GM12875 (cell line): ENCODE data around the gene UNCX.

Source experiments
- H3K4me3 ChIP-seq: one replicate; pipeline ENCODE4 v1.5.1; 2011; ENCODE audit warnings: low read depth, low read length, control low read depth
- TF ChIP-seq, protein P1 (sequence below): IDR thresholded peaks from 2 replicates; pipeline ENCODE4 v1.5.1; 2011; ENCODE audit warnings: low read depth, mild to moderate bottlenecking, control low read depth, inconsistent platforms, low read length, moderate library complexity, borderline replicate concordance; ENCODE audit not compliant: insufficient read depth

Gene UNCX

DNA sequence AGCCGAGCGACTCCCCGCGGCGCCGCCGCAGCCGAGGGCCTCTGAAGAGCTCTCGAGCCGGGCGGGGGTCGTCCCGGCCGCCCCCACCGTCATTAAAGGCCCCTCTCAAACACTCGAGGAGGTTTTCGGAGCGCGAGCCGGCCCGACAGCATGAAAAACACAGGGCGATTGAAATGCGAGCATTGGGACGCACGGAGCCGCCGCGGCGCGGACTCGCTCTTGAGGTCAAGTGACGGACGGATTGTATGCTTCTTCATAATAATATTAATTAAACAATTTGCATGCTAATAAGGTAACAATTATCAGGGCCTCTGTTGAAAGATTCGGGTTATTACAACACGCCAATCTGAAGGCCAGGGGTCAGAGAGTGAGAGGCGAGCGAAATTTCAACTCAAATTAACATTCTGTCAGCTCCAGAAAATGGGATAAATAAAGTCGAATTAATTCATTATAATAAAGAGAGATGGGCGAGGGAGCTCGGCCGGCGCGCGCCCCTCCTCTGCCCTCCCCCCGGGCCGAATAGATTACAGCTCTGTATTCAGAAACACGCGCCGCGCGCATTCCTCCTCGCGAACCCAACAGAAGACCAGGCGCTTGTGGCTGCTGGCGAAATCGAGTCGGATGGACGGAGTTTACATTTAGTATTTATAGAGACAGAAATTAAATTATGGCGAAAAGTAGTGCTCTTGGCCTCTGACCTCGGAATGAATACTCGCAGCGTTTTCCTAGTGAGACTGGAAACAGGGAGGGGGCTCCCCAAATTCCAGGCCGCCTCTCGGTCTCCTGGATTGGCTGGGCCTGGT lies 2.1 kb upstream of the UNCX start:
- TF ChIP-seq, protein P1, sequence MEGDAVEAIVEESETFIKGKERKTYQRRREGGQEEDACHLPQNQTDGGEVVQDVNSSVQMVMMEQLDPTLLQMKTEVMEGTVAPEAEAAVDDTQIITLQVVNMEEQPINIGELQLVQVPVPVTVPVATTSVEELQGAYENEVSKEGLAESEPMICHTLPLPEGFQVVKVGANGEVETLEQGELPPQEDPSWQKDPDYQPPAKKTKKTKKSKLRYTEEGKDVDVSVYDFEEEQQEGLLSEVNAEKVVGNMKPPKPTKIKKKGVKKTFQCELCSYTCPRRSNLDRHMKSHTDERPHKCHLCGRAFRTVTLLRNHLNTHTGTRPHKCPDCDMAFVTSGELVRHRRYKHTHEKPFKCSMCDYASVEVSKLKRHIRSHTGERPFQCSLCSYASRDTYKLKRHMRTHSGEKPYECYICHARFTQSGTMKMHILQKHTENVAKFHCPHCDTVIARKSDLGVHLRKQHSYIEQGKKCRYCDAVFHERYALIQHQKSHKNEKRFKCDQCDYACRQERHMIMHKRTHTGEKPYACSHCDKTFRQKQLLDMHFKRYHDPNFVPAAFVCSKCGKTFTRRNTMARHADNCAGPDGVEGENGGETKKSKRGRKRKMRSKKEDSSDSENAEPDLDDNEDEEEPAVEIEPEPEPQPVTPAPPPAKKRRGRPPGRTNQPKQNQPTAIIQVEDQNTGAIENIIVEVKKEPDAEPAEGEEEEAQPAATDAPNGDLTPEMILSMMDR: no peak

GRCh38 chr7:1231214-1232102 lies 1.2 kb upstream of the UNCX start:
- H3K4me3 ChIP-seq: no peak overlapping the region
- TF ChIP-seq, protein P1: no peak

More for the DNA sequence above, 2.1 kb upstream of the UNCX start:
- H3K4me3 ChIP-seq: no peak overlapping the region

DNA sequence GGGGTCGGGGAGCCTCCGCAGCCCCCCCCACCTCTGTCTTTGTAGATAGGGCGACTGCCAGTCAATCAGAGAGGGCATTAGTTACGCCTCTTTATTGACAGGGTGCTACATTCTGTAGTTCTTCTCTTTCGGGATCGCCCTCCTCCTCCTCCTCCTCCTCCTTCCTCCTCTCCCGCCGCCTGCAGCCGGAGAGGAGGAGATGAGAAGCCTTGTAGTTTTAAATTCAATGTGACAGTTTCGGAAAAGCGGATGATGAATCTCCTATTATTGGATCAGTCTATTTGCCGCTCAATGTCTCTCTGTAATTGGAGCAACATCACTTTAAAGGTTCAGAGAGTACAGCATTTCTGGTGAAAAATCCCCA lies 587 bp upstream of the UNCX start:
- no peak overlapping the region for H3K4me3 ChIP-seq
- TF ChIP-seq, protein P1: no peak

- H3K4me3 ChIP-seq: no peak overlapping the region
- TF ChIP-seq, protein P1: no peak
These were observed 819 bp downstream of the UNCX start for GRCh38 chr7:1233333-1234048.

GRCh38 chr7:1234049-1234880 lies 1.6 kb downstream of the UNCX start:
- TF ChIP-seq, protein P1: no peak
- no peak overlapping the region for H3K4me3 ChIP-seq

GRCh38 chr7:1234881-1235500 lies 2.3 kb downstream of the UNCX start:
- TF ChIP-seq, protein P1: no peak
- no peak overlapping the region for H3K4me3 ChIP-seq
